A673 (cell line): ENCODE data around the gene GCG.

Experiments used
- CTCF ChIP-seq: fragments of 300-800, 200-600 bp; sonication (generic); conservative IDR thresholded peaks from 2 replicates; pipeline ENCODE4 v1.5.1; 2017; ENCODE audit warnings: low read depth, mild to moderate bottlenecking, antibody characterized with exemption, low read length, moderate library complexity, mixed read lengths
- EZH2 ChIP-seq: fragments of 200-600 bp; sonication (generic); IDR thresholded peaks from 2 replicates; pipeline ENCODE4 v1.6.1; 2017; ENCODE audit warnings: borderline replicate concordance, low read depth, mild to moderate bottlenecking, mixed read lengths, antibody characterized with exemption, low read length; ENCODE audit not compliant: poor library complexity, severe bottlenecking

- TF ChIP-seq CTCF (no peak), EZH2 (no peak)
Measured at GRCh38 chr2:162113088-162113775, 38.8 kb downstream of the GCG start.
